Measurements from ENCODE around the gene DUSP12. TPM values are rescaled to one million over a fixed set of nuclear protein-coding genes. Genes with fewer than 3 reads are reported as not detected.
A peak's percentile ranks its signal among the peaks of the same experiment; 100 is the strongest.

The DUSP12 gene
- total RNA-seq, 3 donors from 2014 or later = 14.6 to 44.9 (median 36.1) TPM

- H3K36me3 ChIP-seq = no peaks in the 10 kb centered on the region
- no peak overlapping the region for H3K4me3 ChIP-seq
- H3K27ac ChIP-seq = peak overlapping the region in 1 of 2 donors; percentile 6
- TF ChIP-seq POLR2AphosphoS5 (IDR thresholded peaks at IDR 0.05) = no peak
- no peak for TF ChIP-seq POLR2A (IDR thresholded peaks at IDR 0.05)
- TF ChIP-seq CTCF (IDR thresholded peaks at IDR 0.05) = no peak
- H3K27me3 ChIP-seq = no peaks in the 10 kb centered on the region
- no peak for DNase-seq (ENCODE audit: low spot score in 2 of 2)
- no peaks in the 10 kb centered on the region for H3K9me3 ChIP-seq
- intact Hi-C loops (cut with DNase I; ENCODE audit: low total_unique reads) = no loop called here
- no peaks in the 10 kb centered on the region for H3K4me1 ChIP-seq
Observed at GRCh38 chr1:161790587-161791317, 41.2 kb downstream of the DUSP12 start.

GRCh38 chr1:161791904-161792655 lies 42.5 kb downstream of the DUSP12 start:
- H3K36me3 ChIP-seq = no peaks in the 10 kb centered on the region
- TF ChIP-seq POLR2A (IDR thresholded peaks at IDR 0.05) = no peak
- TF ChIP-seq CTCF (IDR thresholded peaks at IDR 0.05) = no peak
- TF ChIP-seq POLR2AphosphoS5 (IDR thresholded peaks at IDR 0.05) = no peak
- no peaks in the 10 kb centered on the region for H3K27me3 ChIP-seq
- no peaks in the 10 kb centered on the region for H3K4me1 ChIP-seq
- no peak for DNase-seq (ENCODE audit: low spot score in 2 of 2)
- no peak overlapping the region for H3K4me3 ChIP-seq
- no peaks in the 10 kb centered on the region for H3K9me3 ChIP-seq
- intact Hi-C loops (cut with DNase I; ENCODE audit: low total_unique reads) = no loop called here
- H3K27ac ChIP-seq = peak overlapping the region in 1 of 2 donors; percentile 26

DNA sequence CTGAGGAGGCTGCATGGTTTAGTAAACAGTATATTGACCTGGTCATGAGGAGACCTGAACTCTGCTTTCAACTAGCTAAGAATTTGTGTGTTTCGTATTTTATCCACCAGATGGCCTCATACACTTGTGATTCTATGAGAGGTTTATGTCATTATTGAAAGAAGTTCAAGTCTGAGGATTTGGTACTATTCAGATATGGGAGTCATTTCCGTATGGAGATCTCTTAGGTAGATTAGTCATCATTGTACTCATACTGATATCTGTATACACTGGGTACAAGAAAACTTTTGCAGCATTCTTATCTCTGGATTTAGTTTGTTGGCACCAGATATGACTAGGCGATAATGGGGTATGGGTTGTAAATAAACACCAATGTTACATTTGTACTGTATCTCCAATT lies 43.2 kb downstream of the DUSP12 start:
- Histone ChIP-seq H3K27me3 (no peaks in the 10 kb centered on the region), H3K36me3 (no peaks in the 10 kb centered on the region)
- intact Hi-C loops (cut with DNase I; ENCODE audit: low total_unique reads) = no loop called here

GRCh38 chr1:161799792-161800191 lies 50.2 kb downstream of the DUSP12 start:
- Histone ChIP-seq H3K27me3 (no peaks in the 10 kb centered on the region), H3K9me3 (no peaks in the 10 kb centered on the region), H3K27ac (no peak overlapping the region), H3K36me3 (peaks cover 3% of the 10 kb centered on the region), H3K4me1 (peaks cover 0 to 10% of the 10 kb centered on the region in 2 donors), H3K4me3 (no peak overlapping the region)
- TF ChIP-seq POLR2AphosphoS5 (IDR thresholded peaks at IDR 0.05) = no peak
- no peak for TF ChIP-seq CTCF (IDR thresholded peaks at IDR 0.05)
- TF ChIP-seq POLR2A (IDR thresholded peaks at IDR 0.05) = no peak
- no peak for DNase-seq (ENCODE audit: low spot score in 2 of 2)
- intact Hi-C loops (cut with DNase I; ENCODE audit: low total_unique reads) = loop anchor here (5.0 kb wide), 1 partner anchor 768 kb away; no protein-coding TSS in a partner anchor

More for the DNA sequence above, 43.2 kb downstream of the DUSP12 start:
- Histone ChIP-seq H3K4me1 (no peaks in the 10 kb centered on the region), H3K27ac (peak overlapping the region in 1 of 2 donors; percentile 26), H3K9me3 (no peaks in the 10 kb centered on the region), H3K4me3 (no peak overlapping the region)
- TF ChIP-seq POLR2AphosphoS5 (IDR thresholded peaks at IDR 0.05) (no peak), CTCF (IDR thresholded peaks at IDR 0.05) (peak; percentile 12 to 73 (median 72)), POLR2A (IDR thresholded peaks at IDR 0.05) (no peak)
- DNase-seq (ENCODE audit: low spot score in 2 of 2) = no peak

DNA sequence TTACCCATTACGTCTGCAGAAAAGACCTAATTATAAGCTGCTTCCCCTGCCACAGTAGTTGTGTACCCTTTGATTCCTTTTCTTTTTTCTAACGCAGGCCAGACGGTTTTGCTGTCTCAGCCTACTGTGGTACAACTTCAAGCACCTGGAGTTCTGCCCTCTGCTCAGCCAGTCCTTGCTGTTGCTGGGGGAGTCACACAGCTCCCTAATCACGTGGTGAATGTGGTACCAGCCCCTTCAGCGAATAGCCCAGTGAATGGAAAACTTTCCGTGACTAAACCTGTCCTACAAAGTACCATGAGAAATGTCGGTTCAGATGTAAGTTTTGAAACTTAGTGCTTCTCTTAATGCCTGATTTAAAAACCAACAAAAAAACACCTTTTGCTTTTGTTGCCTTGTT lies 52.4 kb downstream of the DUSP12 start:
- no peaks in the 10 kb centered on the region for H3K27me3 ChIP-seq
- peaks cover 3% of the 10 kb centered on the region for H3K36me3 ChIP-seq
- peak in 1 of 2 donors; percentile 43 for DNase-seq (ENCODE audit: low spot score in 2 of 2)
- TF ChIP-seq POLR2A (IDR thresholded peaks at IDR 0.05) = no peak
- no peak for TF ChIP-seq POLR2AphosphoS5 (IDR thresholded peaks at IDR 0.05)
- H3K27ac ChIP-seq = peak overlapping the region; percentile 27 to 57
- intact Hi-C loops (cut with DNase I; ENCODE audit: low total_unique reads) = loop anchor here (5.0 kb wide), 1 partner anchor 765 kb away; no protein-coding TSS in a partner anchor
- H3K4me3 ChIP-seq = no peak overlapping the region
- H3K4me1 ChIP-seq = peaks cover 0 to 10% of the 10 kb centered on the region in 2 donors
- no peaks in the 10 kb centered on the region for H3K9me3 ChIP-seq
